Measurements from ENCODE around the gene PDE12.

PDE12 gene

GRCh38 chr3:57557085-57557537 lies 1.0 kb downstream of the PDE12 start:
- Histone ChIP-seq H3K9ac (ENCODE audit: low read length) (peak overlapping the region; percentile 58), H3K4me3 (ENCODE audit: low read length) (peak overlapping the region; percentile 86), H3K9me3 (ENCODE audit: control insufficient read depth, low read depth, low read length) (no peaks in the 10 kb centered on the region), H3K27ac (ENCODE audit: low read length) (no peak overlapping the region), H3K27me3 (ENCODE audit: control insufficient read depth, insufficient read depth, low read length) (no peaks in the 10 kb centered on the region), H3K4me1 (ENCODE audit: control insufficient read depth, low read depth, low read length) (peaks cover 5% of the 10 kb centered on the region), H3K36me3 (ENCODE audit: control insufficient read depth, low read depth, low read length) (peaks cover 12% of the 10 kb centered on the region)

GRCh38 chr3:57559526-57559925 lies 3.5 kb downstream of the PDE12 start:
- no peaks in the 10 kb centered on the region for H3K27me3 ChIP-seq (ENCODE audit: control insufficient read depth, insufficient read depth, low read length)
- H3K4me3 ChIP-seq (ENCODE audit: low read length): no peak overlapping the region
- H3K4me1 ChIP-seq (ENCODE audit: control insufficient read depth, low read depth, low read length): peaks cover 5% of the 10 kb centered on the region
- H3K9ac ChIP-seq (ENCODE audit: low read length): no peak overlapping the region
- no peak overlapping the region for H3K27ac ChIP-seq (ENCODE audit: low read length)
- peaks cover 13% of the 10 kb centered on the region for H3K36me3 ChIP-seq (ENCODE audit: control insufficient read depth, low read depth, low read length)
- no peaks in the 10 kb centered on the region for H3K9me3 ChIP-seq (ENCODE audit: control insufficient read depth, low read depth, low read length)

- no peaks in the 10 kb centered on the region for H3K9me3 ChIP-seq (ENCODE audit: control insufficient read depth, low read depth, low read length)
- no peaks in the 10 kb centered on the region for H3K4me1 ChIP-seq (ENCODE audit: control insufficient read depth, low read depth, low read length)
- no peak overlapping the region for H3K4me3 ChIP-seq (ENCODE audit: low read length)
- no peak overlapping the region for H3K27ac ChIP-seq (ENCODE audit: low read length)
- H3K36me3 ChIP-seq (ENCODE audit: control insufficient read depth, low read depth, low read length): peaks cover 42% of the 10 kb centered on the region
- no peak overlapping the region for H3K9ac ChIP-seq (ENCODE audit: low read length)
- H3K27me3 ChIP-seq (ENCODE audit: control insufficient read depth, insufficient read depth, low read length): no peaks in the 10 kb centered on the region
These were observed 13.9 kb downstream of the PDE12 start for GRCh38 chr3:57569859-57570450.

- H3K4me1 ChIP-seq (ENCODE audit: control insufficient read depth, low read depth, low read length): no peaks in the 10 kb centered on the region
- H3K4me3 ChIP-seq (ENCODE audit: low read length): no peak overlapping the region
- H3K9ac ChIP-seq (ENCODE audit: low read length): no peak overlapping the region
- no peak overlapping the region for H3K27ac ChIP-seq (ENCODE audit: low read length)
- peaks cover 51% of the 10 kb centered on the region for H3K36me3 ChIP-seq (ENCODE audit: control insufficient read depth, low read depth, low read length)
- no peaks in the 10 kb centered on the region for H3K27me3 ChIP-seq (ENCODE audit: control insufficient read depth, insufficient read depth, low read length)
- H3K9me3 ChIP-seq (ENCODE audit: control insufficient read depth, low read depth, low read length): no peaks in the 10 kb centered on the region
These were observed 14.8 kb downstream of the PDE12 start for GRCh38 chr3:57570878-57571277.

- H3K4me3 ChIP-seq (ENCODE audit: low read length): no peak overlapping the region
- H3K36me3 ChIP-seq (ENCODE audit: control insufficient read depth, low read depth, low read length): peaks cover 60% of the 10 kb centered on the region
- H3K27ac ChIP-seq (ENCODE audit: low read length): no peak overlapping the region
These were observed 16.0 kb downstream of the PDE12 start for GRCh38 chr3:57572096-57572495.

GRCh38 chr3:57575966-57576626 lies 20.0 kb downstream of the PDE12 start:
- Histone ChIP-seq H3K4me3 (ENCODE audit: low read length) (no peak overlapping the region), H3K36me3 (ENCODE audit: control insufficient read depth, low read depth, low read length) (peaks cover 74% of the 10 kb centered on the region), H3K4me1 (ENCODE audit: control insufficient read depth, low read depth, low read length) (no peaks in the 10 kb centered on the region), H3K27ac (ENCODE audit: low read length) (no peak overlapping the region), H3K9ac (ENCODE audit: low read length) (no peak overlapping the region), H3K9me3 (ENCODE audit: control insufficient read depth, low read depth, low read length) (no peaks in the 10 kb centered on the region), H3K27me3 (ENCODE audit: control insufficient read depth, insufficient read depth, low read length) (no peaks in the 10 kb centered on the region)

More at GRCh38 chr3:57572096-57572495, 16.0 kb downstream of the PDE12 start:
- H3K4me1 ChIP-seq (ENCODE audit: control insufficient read depth, low read depth, low read length): no peaks in the 10 kb centered on the region
- H3K9me3 ChIP-seq (ENCODE audit: control insufficient read depth, low read depth, low read length): no peaks in the 10 kb centered on the region
- no peaks in the 10 kb centered on the region for H3K27me3 ChIP-seq (ENCODE audit: control insufficient read depth, insufficient read depth, low read length)
- H3K9ac ChIP-seq (ENCODE audit: low read length): no peak overlapping the region

GRCh38 chr3:57577801-57578200 lies 21.7 kb downstream of the PDE12 start:
- Histone ChIP-seq H3K27me3 (ENCODE audit: control insufficient read depth, insufficient read depth, low read length) (no peaks in the 10 kb centered on the region), H3K36me3 (ENCODE audit: control insufficient read depth, low read depth, low read length) (peaks cover 71% of the 10 kb centered on the region), H3K9me3 (ENCODE audit: control insufficient read depth, low read depth, low read length) (no peaks in the 10 kb centered on the region), H3K4me3 (ENCODE audit: low read length) (no peak overlapping the region), H3K9ac (ENCODE audit: low read length) (no peak overlapping the region), H3K27ac (ENCODE audit: low read length) (no peak overlapping the region), H3K4me1 (ENCODE audit: control insufficient read depth, low read depth, low read length) (no peaks in the 10 kb centered on the region)

GRCh38 chr3:57582474-57583168 lies 26.5 kb downstream of the PDE12 start:
- H3K9ac ChIP-seq (ENCODE audit: low read length): no peak overlapping the region
- peaks cover 37% of the 10 kb centered on the region for H3K36me3 ChIP-seq (ENCODE audit: control insufficient read depth, low read depth, low read length)
- H3K27ac ChIP-seq (ENCODE audit: low read length): no peak overlapping the region
- H3K4me3 ChIP-seq (ENCODE audit: low read length): no peak overlapping the region
- H3K9me3 ChIP-seq (ENCODE audit: control insufficient read depth, low read depth, low read length): no peaks in the 10 kb centered on the region
- H3K27me3 ChIP-seq (ENCODE audit: control insufficient read depth, insufficient read depth, low read length): no peaks in the 10 kb centered on the region
- H3K4me1 ChIP-seq (ENCODE audit: control insufficient read depth, low read depth, low read length): no peaks in the 10 kb centered on the region

- H3K36me3 ChIP-seq (ENCODE audit: control insufficient read depth, low read depth, low read length): peaks cover 32% of the 10 kb centered on the region
These were observed 27.5 kb downstream of the PDE12 start for GRCh38 chr3:57583544-57583943.

GRCh38 chr3:57586778-57587177 lies 30.7 kb downstream of the PDE12 start:
- no peaks in the 10 kb centered on the region for H3K4me1 ChIP-seq (ENCODE audit: control insufficient read depth, low read depth, low read length)
- no peaks in the 10 kb centered on the region for H3K27me3 ChIP-seq (ENCODE audit: control insufficient read depth, insufficient read depth, low read length)
- H3K36me3 ChIP-seq (ENCODE audit: control insufficient read depth, low read depth, low read length): peaks cover 17% of the 10 kb centered on the region
- no peak overlapping the region for H3K4me3 ChIP-seq (ENCODE audit: low read length)
- H3K9ac ChIP-seq (ENCODE audit: low read length): no peak overlapping the region
- no peaks in the 10 kb centered on the region for H3K9me3 ChIP-seq (ENCODE audit: control insufficient read depth, low read depth, low read length)
- no peak overlapping the region for H3K27ac ChIP-seq (ENCODE audit: low read length)

More at GRCh38 chr3:57583544-57583943, 27.5 kb downstream of the PDE12 start:
- no peaks in the 10 kb centered on the region for H3K4me1 ChIP-seq (ENCODE audit: control insufficient read depth, low read depth, low read length)
- no peaks in the 10 kb centered on the region for H3K27me3 ChIP-seq (ENCODE audit: control insufficient read depth, insufficient read depth, low read length)
- no peak overlapping the region for H3K9ac ChIP-seq (ENCODE audit: low read length)
- no peak overlapping the region for H3K4me3 ChIP-seq (ENCODE audit: low read length)
- no peaks in the 10 kb centered on the region for H3K9me3 ChIP-seq (ENCODE audit: control insufficient read depth, low read depth, low read length)
- no peak overlapping the region for H3K27ac ChIP-seq (ENCODE audit: low read length)

GRCh38 chr3:57587905-57588304 lies 31.8 kb downstream of the PDE12 start:
- Histone ChIP-seq H3K27me3 (ENCODE audit: control insufficient read depth, insufficient read depth, low read length) (no peaks in the 10 kb centered on the region), H3K27ac (ENCODE audit: low read length) (no peak overlapping the region), H3K4me3 (ENCODE audit: low read length) (no peak overlapping the region), H3K4me1 (ENCODE audit: control insufficient read depth, low read depth, low read length) (no peaks in the 10 kb centered on the region), H3K9ac (ENCODE audit: low read length) (no peak overlapping the region), H3K36me3 (ENCODE audit: control insufficient read depth, low read depth, low read length) (peaks cover 12% of the 10 kb centered on the region), H3K9me3 (ENCODE audit: control insufficient read depth, low read depth, low read length) (no peaks in the 10 kb centered on the region)

All from iPS-18a (cell line).